HG03378 (cell line): ENCODE measurements around the gene MYL6B.
"Not testable (repeated sequence)": the region's sequence is repeated elsewhere in the genome, so short reads cannot be mapped to it uniquely, and the experiment has no call there.

ENCODE experiments used
- ATAC-seq: cut with Tn5 transposase; IDR thresholded peaks from one replicate; pipeline ENCODE4 v1.9.1; 2021; ENCODE audit warnings: mild to moderate bottlenecking, moderate library complexity; ENCODE audit not compliant: unreplicated experiment

The MYL6B gene

DNA sequence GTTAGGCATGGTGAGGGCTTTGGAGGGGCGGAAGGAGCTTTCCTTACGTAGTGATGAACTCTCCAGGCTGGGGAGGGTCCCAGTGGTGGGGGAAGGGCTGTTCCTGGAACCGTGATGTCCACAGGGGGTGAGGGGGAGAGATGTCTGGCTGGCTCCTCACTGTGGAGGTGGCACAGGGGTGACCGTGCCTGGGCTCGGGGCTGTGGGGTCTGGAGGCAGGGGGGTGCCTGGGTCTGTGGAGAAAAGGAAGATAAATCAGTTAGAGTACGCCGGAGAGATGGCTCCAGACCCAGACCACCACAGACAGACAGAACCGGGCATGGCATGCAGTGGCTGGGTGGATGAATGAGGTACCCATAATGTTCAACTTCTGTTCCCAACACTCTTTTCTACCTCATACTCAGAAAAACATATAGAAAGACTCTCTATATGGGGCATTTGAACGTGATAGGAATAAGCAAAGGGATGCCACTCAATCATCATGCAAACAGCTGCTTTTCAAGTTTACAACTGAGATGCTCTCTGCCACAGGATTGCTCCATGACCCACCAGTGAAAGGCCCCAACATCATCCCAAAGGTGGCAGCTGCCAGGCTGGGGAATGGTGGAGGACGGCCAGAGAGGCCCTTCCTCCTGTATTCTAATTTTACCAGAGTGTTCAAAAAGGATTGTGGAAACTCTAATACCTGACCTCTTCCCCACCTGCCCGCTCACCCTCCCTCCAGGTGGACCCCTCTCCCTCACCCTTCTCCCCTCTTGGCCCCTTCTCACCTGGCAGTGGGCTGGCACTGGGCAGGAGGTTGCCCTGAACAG, 11.4 kb downstream of the MYL6B start:
- ATAC-seq = no peak

DNA sequence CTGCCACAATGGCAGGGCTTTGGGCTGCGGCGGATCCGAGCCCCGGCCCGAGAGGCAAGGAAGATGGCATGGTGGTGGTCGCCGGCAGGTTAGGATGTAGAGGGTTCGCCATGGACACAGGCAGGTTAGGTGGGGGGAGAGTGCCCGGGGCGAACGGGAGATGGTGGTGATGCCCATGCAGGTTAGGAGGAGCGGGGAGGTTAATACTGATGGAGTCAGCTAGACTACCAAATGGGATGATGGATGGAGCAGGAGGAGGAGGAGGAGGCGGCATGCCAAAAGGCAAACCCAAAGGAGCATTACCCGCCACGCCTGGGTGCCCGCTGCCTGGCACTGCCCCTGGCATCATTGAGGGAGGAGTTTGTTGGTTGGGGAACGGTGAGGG, 11.9 kb downstream of the MYL6B start:
- ATAC-seq = no peak

DNA sequence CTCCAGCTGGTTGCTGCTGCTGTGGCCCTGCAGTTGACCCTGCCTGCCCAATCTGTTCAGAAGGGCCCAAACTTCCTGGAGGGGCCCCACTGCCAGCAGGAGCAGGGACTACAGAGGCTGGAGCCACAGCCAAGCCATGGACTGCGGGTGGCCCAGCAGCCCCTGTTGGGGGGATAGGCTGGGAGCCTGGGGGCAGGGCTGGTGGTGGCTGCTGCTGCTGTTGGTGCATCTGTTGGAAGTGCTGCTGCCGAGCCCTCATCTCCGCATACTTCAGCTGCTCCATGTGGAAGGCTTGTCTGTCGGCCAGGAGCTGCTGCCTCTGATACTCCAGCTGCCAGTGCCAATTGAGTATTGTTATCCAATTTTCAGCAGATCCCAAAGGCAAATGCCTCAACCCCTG, 13.0 kb downstream of the MYL6B start:
- ATAC-seq = no peak

DNA sequence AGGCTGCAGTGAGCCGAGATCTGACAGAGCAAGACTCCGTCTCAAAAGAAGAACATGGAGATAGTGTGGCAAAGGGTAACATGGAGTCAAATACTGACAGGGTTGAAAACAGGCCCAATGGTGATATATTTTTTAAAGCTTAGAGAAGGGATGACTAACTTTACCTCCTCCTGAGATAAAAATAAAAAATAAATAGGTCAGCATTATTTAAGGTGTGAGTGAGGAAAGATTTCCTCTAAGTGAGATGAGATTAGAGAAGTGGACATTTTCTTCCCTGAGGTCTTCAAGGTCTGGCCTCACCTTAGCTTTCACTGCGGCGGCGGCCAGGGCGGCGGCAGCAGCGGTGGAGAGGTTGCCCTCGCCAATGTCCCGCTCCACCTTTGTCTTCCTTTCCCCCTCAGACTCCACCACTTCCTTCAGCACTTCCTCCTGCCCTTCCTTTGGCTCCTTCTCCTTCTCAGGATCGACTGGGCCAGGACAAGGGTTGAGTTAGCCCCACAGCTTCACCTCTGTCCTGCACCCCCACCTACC, 16.9 kb downstream of the MYL6B start:
- ATAC-seq = no peak

DNA sequence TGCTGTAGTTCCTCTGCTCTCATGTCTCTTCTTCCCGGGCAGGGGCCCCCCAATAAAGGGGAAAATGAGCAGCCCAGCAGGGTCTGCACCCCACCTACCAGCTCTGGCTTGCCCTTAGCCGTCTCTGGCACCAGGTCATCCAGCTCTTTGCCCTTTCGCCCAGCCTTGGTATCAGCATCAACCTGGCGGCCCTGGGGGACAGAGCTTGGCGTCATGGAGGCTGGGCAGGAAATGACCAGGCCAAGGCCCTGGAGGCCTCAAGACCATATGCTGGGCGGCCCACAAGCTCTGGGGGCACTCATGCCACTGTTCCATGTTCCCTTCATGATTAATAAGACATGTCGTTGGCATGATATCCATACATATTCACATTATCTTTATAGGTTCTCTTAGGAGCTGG, 20.5 kb downstream of the MYL6B start:
- ATAC-seq = no peak

DNA sequence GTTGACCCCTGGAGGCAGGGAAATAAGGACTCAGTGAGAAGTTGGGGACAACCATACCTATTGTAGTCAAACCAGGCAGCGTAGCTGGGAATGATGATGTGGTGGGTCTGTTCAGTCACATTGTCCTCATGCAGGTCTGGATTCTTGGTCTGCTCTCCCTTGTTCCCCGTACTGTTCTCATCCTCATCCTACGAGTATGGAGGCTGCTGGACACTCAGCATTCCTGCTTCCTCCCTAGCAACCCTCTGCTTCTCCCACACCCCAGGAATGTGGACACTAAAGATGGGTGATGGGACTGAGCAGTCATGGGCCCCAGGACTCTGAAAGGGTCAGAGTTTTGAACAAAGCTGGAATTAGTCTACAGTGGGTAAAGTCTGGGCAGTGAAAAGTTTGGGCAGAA, 26.0 kb downstream of the MYL6B start:
- ATAC-seq = no peak

DNA sequence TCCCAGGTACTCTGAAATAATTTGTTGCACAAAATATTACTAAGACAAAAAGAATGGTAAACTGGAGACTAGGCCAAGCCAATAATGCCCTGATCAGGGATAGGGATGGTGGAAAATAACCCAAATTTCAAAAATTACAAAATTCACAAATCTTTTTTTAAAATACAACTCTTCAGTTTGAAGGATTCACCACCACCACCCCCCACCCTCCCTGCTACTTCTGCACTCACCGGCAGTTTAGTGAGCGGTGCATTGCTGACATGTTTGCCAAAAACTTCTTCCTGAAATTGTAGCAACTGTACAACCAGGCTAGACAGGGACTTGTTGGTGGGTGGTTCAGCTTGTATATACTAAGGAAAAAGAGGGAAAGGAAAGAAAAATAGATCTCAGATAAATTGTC, 34.6 kb downstream of the MYL6B start:
- no peak for ATAC-seq

DNA sequence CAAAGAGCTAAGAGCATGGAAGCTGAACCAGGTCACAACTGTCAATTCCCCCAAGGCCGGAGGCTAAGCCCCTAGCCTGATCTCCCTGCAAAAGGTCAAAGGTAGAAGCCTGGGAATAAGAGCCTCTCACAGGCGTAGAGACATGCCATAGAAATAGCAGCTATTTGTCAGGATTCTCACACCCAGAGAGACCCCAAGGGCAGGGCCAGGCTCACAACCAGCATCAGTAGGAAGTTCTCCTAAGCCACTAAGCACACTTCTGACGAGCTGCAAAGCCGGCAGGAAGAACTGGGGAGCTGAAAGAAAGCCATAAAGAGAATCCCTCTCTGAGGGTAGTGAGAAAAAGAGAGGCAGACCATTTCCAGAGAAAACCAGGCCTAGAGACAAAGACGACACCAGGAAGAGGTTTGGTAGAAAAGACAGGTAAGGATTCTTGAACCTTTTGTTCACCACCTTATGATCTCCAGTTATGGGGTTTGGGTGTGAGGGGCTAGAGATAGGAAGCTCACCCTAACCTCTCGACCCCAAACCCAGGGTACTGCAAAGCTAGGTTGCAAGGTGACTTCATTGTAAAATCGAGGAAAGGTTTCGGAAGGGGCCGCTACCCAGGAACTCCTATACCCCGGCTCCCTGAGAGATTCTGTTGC, 35.9 kb downstream of the MYL6B start:
- no peak for ATAC-seq

DNA sequence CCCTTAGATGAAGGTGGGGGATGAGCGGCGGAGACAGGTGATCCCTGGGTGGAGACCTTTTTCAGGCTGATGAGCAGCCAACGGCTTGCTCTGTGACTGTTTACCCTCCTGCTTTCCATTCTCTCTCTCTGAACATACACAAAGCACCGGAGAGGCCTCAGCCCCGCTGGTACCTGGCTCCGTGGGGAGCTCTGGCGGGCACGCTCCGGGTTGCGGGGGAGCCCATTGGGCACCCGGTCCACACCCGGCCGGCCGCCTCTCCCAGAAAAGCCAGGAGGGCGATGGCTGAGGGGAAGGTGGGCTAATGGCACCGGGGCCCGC, 36.4 kb downstream of the MYL6B start:
- no peak for ATAC-seq

DNA sequence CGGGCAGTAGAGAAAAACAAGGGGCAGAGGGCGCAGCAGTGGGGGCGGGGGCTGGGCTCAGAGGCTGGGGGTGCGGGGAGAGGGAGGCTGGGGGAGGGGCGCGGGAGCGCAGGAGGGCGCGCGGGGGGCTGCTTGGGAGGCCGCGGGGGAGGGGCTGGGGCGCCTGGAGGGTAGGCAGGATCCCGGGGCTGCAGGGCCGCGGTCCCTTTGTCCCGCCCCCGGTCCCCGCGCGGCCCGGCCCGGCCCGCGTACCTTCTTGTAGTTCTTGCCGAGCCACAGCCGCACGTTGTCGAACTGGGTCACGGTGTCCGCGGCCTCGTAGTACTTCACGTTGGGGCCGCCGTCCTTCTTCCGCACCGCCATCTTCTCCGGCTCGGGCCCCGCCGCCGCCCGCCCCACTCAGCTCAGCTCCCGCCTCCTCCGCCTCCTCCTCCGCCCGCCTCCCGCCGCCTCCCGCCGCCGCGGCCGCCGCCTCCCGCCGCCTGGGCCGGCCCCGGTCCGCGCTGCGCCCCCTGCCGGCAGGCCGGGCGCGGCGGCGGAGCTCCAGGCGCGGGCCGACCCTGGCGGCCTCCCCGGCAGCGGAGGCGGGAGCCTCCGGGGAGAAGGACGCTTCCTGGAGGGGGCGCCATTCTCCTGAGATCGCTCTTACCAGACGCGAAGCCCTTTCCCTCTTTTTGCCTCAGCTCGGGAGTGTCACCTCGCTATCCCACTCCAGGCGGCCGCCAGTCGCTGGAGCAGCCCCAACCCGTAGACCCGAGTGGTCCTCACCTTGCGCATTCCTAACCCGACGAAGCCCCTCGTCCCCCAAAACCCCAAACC, 36.9 kb downstream of the MYL6B start, which contains the start of gene SMARCC2:
SMARCC2 (minus strand) TSS at position 385 of the 819 bp plus-strand sequence; CDS start at position 363, 22 bp downstream.
- ATAC-seq = peak; percentile 35

DNA sequence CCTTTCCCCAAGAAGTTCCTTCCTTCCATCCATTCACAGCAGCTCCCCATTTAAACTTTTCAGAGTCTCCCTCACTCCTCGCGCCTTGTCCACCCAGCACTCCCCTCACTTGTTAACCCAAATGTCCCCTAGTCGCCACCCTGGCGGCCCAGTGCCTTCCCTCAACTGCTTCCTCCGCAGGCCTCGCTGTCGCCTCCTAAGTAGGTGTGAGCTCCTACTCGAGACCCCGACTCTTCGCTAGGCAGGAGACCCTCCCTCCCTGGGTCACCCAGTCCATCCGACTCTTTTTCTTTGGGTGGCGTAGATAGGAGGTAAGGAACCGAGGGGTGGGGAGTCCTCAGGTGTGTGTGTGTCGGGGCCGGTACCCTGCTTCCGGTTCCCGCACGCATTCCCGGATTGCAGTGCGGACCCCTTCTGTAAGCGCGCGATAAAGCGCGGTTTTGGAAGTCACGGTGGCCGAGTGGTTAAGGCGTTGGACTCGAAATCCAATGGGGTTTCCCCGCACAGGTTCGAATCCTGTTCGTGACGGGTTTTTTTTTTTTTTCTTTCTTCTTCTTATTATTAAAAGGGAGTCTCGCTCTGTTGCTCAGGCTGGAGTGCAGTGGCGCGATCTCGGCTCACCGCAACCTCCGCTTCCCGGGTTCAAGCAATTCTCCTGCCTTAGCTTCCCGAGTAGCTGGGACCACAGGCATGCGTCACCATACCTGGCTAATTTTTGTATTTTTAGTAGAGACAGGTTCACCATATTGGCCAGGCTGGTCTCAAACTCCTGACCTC, 37.7 kb downstream of the MYL6B start:
- peak; percentile 40 for ATAC-seq

DNA sequence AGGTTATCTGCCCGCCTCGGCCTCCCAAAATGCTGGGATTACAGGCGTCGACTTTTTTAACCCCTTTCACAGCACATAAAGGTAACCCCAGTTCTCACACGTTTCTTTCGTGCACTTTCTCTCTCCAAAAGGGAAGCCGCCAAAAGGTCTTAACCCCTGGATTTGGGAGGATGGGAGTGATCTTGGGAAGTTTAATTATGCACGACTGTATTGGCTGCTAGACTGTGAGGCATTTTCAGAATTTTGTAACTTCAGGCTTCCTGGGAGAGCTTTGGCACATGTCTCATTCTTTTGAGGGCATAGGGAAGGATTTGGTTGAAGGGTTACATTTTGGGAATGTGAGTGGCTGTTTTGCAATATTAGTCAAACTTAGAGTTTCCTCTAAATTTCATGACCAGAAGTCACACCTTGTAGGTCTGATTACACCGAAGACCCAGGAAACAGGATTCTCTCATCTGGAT, 38.3 kb downstream of the MYL6B start:
- ATAC-seq = no peak

DNA sequence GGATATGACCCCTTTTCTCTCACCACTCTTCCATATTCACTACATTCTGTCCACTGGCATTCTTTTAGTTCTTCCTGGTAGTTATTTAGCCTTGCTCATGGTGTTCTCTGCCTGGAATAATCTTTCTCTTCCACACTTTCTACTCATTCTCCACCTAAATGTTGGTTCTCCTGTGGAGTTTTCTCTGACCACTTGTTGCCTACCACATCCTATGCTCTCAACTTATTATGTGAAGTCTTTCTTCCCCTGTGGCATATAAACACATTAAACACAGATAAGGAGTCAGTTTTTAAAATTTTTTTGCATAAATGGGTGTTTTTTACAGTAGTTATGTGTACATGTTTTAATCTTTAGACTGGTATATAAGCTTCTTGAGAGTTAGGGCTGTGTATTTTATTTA, 40.2 kb downstream of the MYL6B start:
- no peak for ATAC-seq

DNA sequence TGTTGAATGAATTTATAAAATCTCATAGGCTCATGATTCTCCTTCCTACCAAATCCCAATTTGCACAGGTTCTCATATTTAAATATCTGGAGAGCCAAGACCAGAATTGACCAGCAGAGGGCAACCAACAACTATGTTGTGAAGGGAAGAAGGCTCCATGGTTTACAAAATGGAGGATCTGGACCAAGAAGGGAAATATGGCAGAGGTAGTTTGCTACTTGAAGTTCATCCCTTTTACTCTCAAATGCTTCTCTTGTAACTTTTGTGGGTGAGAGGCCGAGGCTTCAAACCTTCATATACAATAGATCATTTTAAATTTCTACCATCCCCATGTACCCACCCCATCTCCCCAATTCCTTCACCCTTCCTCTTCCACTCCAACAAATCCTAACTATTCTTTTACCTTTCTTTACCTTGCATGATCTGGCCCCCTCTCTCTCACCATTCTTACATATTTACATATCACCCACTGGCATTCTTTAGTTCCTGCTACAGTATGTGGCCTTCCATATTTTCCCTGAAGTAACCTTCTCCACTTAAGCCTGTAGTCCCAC, 40.7 kb downstream of the MYL6B start:
- ATAC-seq = no peak

DNA sequence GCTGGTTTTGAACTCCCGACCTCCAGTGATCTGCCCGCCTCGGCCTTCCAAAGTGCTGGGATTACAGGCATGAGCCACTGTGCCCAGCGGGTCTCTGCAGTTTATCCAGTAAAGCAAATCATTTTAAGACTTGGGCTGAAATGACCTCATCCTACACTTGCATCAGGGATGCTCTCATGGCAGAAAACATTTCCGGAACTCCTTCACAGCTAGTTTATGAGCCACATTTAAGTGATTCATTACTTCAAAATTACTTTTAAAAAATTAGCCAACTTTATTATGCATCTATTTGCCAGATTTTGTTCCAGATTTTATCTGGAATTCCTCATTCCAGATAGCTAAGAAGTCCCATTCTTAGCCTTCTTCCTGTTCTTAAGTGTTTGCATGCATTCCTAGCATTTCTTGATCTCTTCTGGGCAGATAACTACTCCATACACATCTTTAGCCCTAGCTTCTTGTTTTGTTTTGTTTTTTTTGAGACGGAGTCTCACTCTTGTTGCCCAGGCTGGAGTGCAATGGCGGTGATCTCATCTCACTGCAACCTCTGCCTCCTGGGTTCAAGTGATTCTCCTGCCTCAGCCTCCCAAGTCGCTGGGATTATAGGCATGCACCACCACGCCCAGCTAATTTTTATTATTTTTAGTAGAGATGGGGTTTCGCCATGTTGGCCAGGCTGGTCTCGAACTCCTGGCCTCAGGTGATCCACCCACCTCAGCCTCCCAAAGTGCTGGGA, 44.6 kb downstream of the MYL6B start:
- not testable (repeated sequence) for ATAC-seq

DNA sequence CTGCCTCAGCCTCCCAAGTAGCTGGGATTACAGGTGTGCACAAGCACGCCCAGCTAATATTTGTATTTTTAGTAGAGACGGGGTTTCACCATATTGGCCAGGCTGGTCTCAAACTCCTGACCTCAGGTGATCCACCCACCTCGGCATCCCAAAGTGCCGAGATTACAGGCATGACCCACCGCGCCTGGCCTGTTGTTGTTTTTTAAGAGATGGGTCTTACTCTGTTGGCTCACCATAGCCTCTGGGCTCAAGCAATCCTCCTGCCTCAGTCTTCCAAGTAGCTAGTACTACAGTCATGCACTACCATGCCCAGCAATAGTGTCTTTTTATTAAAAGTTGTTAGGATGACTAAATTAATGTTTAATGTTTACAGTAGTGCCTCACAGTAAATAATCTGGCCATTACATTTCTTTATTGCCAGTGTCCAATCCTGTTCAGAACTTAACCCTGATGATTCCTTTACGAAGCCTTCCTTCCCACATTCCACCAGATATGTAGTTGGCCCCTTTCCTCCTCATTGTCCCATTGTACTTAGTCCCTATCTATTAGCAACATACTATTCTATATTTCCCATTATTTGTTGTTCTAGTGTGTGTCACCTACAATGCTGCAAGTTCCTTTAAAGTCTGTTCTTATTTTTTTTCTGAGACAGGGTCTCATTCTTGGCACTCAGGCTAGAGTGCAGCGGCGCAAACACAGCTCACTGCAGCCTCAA, 45.7 kb downstream of the MYL6B start:
- no peak for ATAC-seq

DNA sequence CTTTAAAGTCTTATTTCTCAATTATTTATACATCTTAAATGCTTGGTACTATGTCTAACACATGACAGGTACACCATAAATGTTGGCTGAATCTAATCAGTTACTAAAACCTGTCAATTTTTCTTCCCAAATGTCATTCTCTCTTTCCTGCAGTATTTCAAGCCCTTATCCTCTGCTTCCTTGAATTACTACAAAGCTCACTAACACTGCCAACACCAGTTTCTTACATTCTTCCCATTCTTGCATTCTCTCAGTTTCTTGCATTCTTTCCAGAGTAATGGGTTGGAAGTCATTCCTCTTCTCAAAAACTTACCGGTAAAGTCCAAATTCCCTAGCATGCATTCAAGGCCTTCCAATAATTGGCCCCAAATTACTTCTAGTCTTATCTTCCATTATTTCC, 46.4 kb downstream of the MYL6B start:
- no peak for ATAC-seq

DNA sequence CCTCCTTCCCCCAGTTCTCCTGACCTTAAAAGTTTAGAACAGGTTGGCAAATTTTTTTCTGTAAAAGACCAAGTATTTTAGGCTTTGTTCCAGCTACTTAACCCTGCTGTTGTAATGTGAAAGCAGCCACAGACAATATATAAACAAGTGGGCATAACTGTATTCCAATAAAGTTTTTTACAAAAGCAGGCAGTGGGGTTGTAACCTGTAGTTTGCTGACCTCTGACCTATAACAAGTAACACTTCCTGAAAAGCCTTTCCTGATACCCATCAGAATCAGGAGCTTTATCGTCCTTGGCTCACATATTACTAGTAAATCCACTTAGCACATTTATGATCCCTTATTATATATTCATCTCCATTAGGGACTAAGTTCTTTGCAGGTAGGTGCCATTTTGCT, 50.0 kb downstream of the MYL6B start:
- no peak for ATAC-seq

DNA sequence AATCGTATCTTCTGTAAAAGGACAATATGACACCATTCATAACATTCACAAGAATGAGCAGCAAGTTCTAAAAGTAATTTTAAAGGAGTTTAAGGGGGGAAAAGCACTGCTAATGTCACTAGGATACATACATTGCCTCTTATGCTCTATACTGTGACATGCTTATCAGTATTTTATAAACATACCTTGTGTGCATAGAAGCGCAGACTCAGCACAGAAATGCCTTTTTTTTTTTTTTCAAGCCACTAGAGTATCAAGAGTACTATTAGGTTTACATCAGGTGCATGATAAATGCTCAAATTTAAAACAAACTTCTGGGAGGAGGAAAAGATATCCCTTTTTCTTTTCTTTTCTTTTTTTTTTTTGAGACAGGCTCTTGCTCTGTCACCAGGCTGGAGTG, 50.5 kb downstream of the MYL6B start:
- no peak for ATAC-seq
